DOHH2 (cell line): Measurements from ENCODE around the gene CAMK2D.

Experiments used
- H3F3A ChIP-seq: fragments of 200-600 bp; sonication (generic), shearing (Covaris generic); 2 replicates; pipeline ENCODE4 v1.6.0; 2016; ENCODE audit warnings: antibody characterized with exemption, mild to moderate bottlenecking; ENCODE audit not compliant: control insufficient read depth, insufficient read depth
- H3K27ac ChIP-seq: fragments of 200-600 bp; sonication (generic); 2 replicates; pipeline ENCODE4 v1.5.1; 2014; ENCODE audit warnings: low read depth, mild to moderate bottlenecking, low read length, moderate library complexity
- H3K27me3 ChIP-seq: fragments of 200-600 bp; sonication (generic); 2 replicates; pipeline ENCODE4 v1.6.1; 2014; ENCODE audit warnings: mild to moderate bottlenecking, low read length, mixed read lengths; ENCODE audit not compliant: control insufficient read depth
- H3K36me3 ChIP-seq: fragments of 200-600 bp; sonication (generic); 2 replicates; pipeline ENCODE4 v1.6.1; 2014; ENCODE audit warnings: mild to moderate bottlenecking, low read length, moderate library complexity, mixed read lengths; ENCODE audit not compliant: control insufficient read depth
- H3K4me1 ChIP-seq: fragments of 200-600 bp; sonication (generic); 2 replicates; pipeline ENCODE4 v1.6.1; 2014; ENCODE audit warnings: mild to moderate bottlenecking, low read length, mixed read lengths; ENCODE audit not compliant: control insufficient read depth
- H3K4me2 ChIP-seq: fragments of 200-600 bp; sonication (generic); 2 replicates; pipeline ENCODE4 v1.6.0; 2014; ENCODE audit warnings: mild to moderate bottlenecking, low read length, moderate library complexity
- H3K4me3 ChIP-seq: fragments of 200-600 bp; sonication (generic); 2 replicates; pipeline ENCODE4 v1.5.1; 2014; ENCODE audit warnings: mild to moderate bottlenecking, low read length, mixed read lengths
- H3K79me2 ChIP-seq: fragments of 200-600 bp; sonication (generic); 2 replicates; pipeline ENCODE4 v1.6.1; 2014; ENCODE audit warnings: mild to moderate bottlenecking, low read length, mixed read lengths; ENCODE audit not compliant: control insufficient read depth
- H3K9me2 ChIP-seq: fragments of 200-600 bp; sonication (generic); replicated peaks from 2 replicates; pipeline ENCODE4 v1.6.1; 2014; ENCODE audit warnings: mild to moderate bottlenecking, low read length, mixed read lengths; ENCODE audit not compliant: control insufficient read depth
- H3K9me3 ChIP-seq: fragments of 200-600 bp; sonication (generic); 2 replicates; pipeline ENCODE4 v1.6.1; 2014; ENCODE audit warnings: antibody characterized with exemption, low read length, mixed read lengths; ENCODE audit not compliant: control insufficient read depth, insufficient read depth
- H4K20me1 ChIP-seq: fragments of 200-600 bp; sonication (generic); 2 replicates; pipeline ENCODE4 v1.6.0; 2014; ENCODE audit warnings: low read depth, mild to moderate bottlenecking, antibody characterized with exemption, low read length, moderate library complexity; ENCODE audit not compliant: control insufficient read depth, insufficient read depth
- EZH2phosphoT487 ChIP-seq: fragments of 200-600 bp; sonication (generic); IDR thresholded peaks from 2 replicates; pipeline ENCODE4 v1.6.1; 2017; ENCODE audit warnings: borderline replicate concordance, mild to moderate bottlenecking, antibody characterized with exemption, low read length, moderate library complexity, mixed read lengths
- TF ChIP-seq, protein P1 (sequence below): fragments of 200-600 bp; sonication (generic); IDR thresholded peaks from one replicate; pipeline ENCODE4 v1.5.1; 2014; ENCODE audit warnings: antibody characterized with exemption, mild to moderate bottlenecking, low read depth, low read length; ENCODE audit not compliant: poor library complexity, severe bottlenecking

Gene CAMK2D

DNA sequence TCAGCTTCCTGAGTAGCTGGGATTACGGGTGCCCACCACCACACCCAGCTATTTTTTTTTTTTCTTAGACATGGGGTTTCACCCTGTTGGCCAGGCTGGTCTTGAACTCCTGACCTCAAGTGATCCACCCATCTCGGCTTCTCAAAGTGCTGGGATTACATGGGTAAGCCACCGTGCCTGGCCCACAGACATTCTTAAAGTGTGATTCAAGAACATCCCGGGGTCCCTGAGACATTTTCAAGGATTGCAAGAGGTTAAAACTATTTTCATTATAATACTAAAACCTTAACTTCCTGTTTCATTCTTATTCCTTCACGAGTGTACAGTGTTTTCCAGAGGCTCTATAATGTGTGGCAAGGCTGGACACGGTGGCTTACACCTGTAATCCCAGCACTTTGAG, 318.7 kb downstream of the CAMK2D start:
- no peaks in the 10 kb centered on the region for H3K4me1 ChIP-seq
- H3K36me3 ChIP-seq, result no peaks in the 10 kb centered on the region

DNA sequence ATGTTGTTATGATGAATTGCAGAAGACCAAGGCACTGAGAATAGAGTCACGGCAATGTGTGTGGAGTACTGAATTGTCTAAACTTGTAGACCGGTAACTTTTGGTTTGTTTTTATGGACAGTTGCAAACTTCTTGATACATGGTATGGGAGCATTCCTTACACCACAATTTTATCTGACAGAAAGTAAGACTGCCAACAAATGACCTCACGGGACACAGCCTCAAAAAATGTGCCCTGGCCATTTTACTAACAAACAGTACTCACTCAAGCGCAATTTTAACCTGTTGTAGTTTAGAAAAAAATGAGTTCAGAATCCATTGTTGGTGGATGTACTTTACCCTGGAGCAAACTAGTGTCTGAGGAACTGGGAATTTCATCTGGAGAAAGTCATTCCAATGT, 321.2 kb downstream of the CAMK2D start:
- TF ChIP-seq, protein P1, sequence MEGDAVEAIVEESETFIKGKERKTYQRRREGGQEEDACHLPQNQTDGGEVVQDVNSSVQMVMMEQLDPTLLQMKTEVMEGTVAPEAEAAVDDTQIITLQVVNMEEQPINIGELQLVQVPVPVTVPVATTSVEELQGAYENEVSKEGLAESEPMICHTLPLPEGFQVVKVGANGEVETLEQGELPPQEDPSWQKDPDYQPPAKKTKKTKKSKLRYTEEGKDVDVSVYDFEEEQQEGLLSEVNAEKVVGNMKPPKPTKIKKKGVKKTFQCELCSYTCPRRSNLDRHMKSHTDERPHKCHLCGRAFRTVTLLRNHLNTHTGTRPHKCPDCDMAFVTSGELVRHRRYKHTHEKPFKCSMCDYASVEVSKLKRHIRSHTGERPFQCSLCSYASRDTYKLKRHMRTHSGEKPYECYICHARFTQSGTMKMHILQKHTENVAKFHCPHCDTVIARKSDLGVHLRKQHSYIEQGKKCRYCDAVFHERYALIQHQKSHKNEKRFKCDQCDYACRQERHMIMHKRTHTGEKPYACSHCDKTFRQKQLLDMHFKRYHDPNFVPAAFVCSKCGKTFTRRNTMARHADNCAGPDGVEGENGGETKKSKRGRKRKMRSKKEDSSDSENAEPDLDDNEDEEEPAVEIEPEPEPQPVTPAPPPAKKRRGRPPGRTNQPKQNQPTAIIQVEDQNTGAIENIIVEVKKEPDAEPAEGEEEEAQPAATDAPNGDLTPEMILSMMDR, result no peak
- TF ChIP-seq EZH2phosphoT487, result no peak
- no peak overlapping the region for H3K27ac ChIP-seq
- no peak overlapping the region for H3K4me2 ChIP-seq
- no peaks in the 10 kb centered on the region for H3K9me3 ChIP-seq
- H3K36me3 ChIP-seq, result no peaks in the 10 kb centered on the region
- no peak overlapping the region for H3K4me3 ChIP-seq
- H3F3A ChIP-seq, result no peaks in the 10 kb centered on the region
- H4K20me1 ChIP-seq, result no peaks in the 10 kb centered on the region
- peaks cover 7% of the 10 kb centered on the region for H3K4me1 ChIP-seq
- H3K27me3 ChIP-seq, result no peaks in the 10 kb centered on the region
- H3K9me2 ChIP-seq, result no peaks in the 10 kb centered on the region
- no peaks in the 10 kb centered on the region for H3K79me2 ChIP-seq

More for the DNA sequence above, 318.7 kb downstream of the CAMK2D start:
- Histone ChIP-seq H3K27me3 (peaks cover 3% of the 10 kb centered on the region; the same call in 1 of the 2 replicates), H3K4me3 (no peak overlapping the region), H3F3A (0 out of 2 replicates have a peak, but pooled peaks cover 6% of the 10 kb centered on the region), H3K9me3 (no peaks in the 10 kb centered on the region), H4K20me1 (no peaks in the 10 kb centered on the region), H3K79me2 (no peaks in the 10 kb centered on the region), H3K27ac (no peak overlapping the region), H3K4me2 (no peak overlapping the region), H3K9me2 (no peaks in the 10 kb centered on the region)
- no peak for TF ChIP-seq EZH2phosphoT487

- no peaks in the 10 kb centered on the region for H3K79me2 ChIP-seq
- H3K27me3 ChIP-seq, result no peaks in the 10 kb centered on the region
- H4K20me1 ChIP-seq, result no peaks in the 10 kb centered on the region
- H3K4me1 ChIP-seq, result peaks cover 7% of the 10 kb centered on the region
- no peaks in the 10 kb centered on the region for H3K9me3 ChIP-seq
- no peak overlapping the region for H3K4me3 ChIP-seq
- H3K36me3 ChIP-seq, result no peaks in the 10 kb centered on the region
- H3K4me2 ChIP-seq, result no peak overlapping the region
- TF ChIP-seq, protein P1, result no peak
- TF ChIP-seq EZH2phosphoT487, result no peak
- no peaks in the 10 kb centered on the region for H3F3A ChIP-seq
- H3K9me2 ChIP-seq, result no peaks in the 10 kb centered on the region
- no peak overlapping the region for H3K27ac ChIP-seq
These were observed 322.9 kb downstream of the CAMK2D start for GRCh38 chr4:113438596-113438995.

- no peaks in the 10 kb centered on the region for H3K9me3 ChIP-seq
- no peak overlapping the region for H3K27ac ChIP-seq
- no peaks in the 10 kb centered on the region for H3K9me2 ChIP-seq
- H3K79me2 ChIP-seq, result no peaks in the 10 kb centered on the region
- TF ChIP-seq, protein P1, result no peak
- no peak for TF ChIP-seq EZH2phosphoT487
- H4K20me1 ChIP-seq, result no peaks in the 10 kb centered on the region
- no peaks in the 10 kb centered on the region for H3F3A ChIP-seq
- no peak overlapping the region for H3K4me3 ChIP-seq
- H3K4me2 ChIP-seq, result no peak overlapping the region
- H3K27me3 ChIP-seq, result no peaks in the 10 kb centered on the region
- peaks cover 7% of the 10 kb centered on the region for H3K4me1 ChIP-seq
- no peaks in the 10 kb centered on the region for H3K36me3 ChIP-seq
These were observed 324.4 kb downstream of the CAMK2D start for GRCh38 chr4:113437129-113437528.
